Measurements from ENCODE around the gene RPL31. TPM values are rescaled to one million over a fixed set of nuclear protein-coding genes. Genes with fewer than 3 reads are reported as not detected.

Gene RPL31
- total and polyA plus RNA-seq, 4 donors, result 690 to 2,674 (median 1,725) TPM

- no peaks in the 10 kb centered on the region for H3K27me3 ChIP-seq (ENCODE audit: control insufficient read depth, insufficient read depth, low read length)
- H3K36me3 ChIP-seq (ENCODE audit: control insufficient read depth, insufficient read depth, low read length), result peaks cover 49% of the 10 kb centered on the region
- no peak overlapping the region for H3K27ac ChIP-seq (ENCODE audit: low read depth, low read length)
- no peaks in the 10 kb centered on the region for H3K4me1 ChIP-seq (ENCODE audit: control insufficient read depth, insufficient read depth, low read length)
- H3K4me3 ChIP-seq (ENCODE audit: low read depth, low read length), result no peak overlapping the region
- DNase-seq (ENCODE audit: low read depth in 4 of 6, low spot score in 6 of 6), result no peak
- H3K9me3 ChIP-seq (ENCODE audit: control insufficient read depth, insufficient read depth, low read length), result no peaks in the 10 kb centered on the region
- 90% methylated on average over 8 of the region's 9 CpGs for WGBS (ENCODE audit: insufficient coverage)
These were observed 11.9 kb upstream of the RPL31 start for GRCh38 chr2:100990166-100990565.

DNA sequence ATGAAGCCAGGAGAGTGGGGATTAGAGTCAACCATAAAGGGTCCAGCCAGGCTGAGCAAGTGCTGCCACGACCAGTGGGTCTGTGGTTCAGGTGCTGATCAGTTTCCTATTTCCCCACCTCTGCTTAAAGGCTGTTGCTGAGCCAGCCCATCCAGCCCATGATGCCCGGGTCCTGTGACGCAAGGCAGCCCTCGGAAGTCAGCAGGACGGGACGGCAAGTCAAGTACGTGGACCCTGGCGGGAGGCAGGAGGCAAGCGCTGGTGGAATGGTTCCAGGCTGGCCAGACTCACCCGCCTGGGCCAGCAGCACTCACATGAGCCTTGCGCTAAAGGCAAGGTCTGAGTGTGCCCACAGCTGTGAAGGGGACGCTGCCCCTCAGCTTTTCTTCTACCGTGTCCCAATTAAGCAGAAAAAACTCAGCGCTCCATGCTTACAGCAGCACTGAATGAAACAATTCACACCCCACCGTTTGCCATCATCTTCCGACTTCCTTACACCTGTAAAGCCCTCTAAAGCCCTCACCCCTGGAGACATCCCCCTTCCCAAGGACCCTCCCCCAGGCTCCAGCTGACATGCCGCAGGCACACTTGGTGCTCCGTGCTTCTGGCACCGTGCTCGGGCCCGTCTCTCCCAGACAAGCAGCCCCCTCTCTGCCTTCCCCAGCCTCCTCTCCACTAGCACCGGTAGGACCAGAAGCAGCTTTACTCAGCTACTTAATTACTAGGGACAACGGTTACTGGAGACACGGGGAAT is 11.3 kb upstream of the RPL31 start:
- Histone ChIP-seq H3K27ac (ENCODE audit: low read depth, low read length) (no peak overlapping the region), H3K36me3 (ENCODE audit: control insufficient read depth, insufficient read depth, low read length) (peaks cover 55% of the 10 kb centered on the region), H3K4me1 (ENCODE audit: control insufficient read depth, insufficient read depth, low read length) (no peaks in the 10 kb centered on the region), H3K9me3 (ENCODE audit: control insufficient read depth, insufficient read depth, low read length) (no peaks in the 10 kb centered on the region), H3K27me3 (ENCODE audit: control insufficient read depth, insufficient read depth, low read length) (no peaks in the 10 kb centered on the region), H3K4me3 (ENCODE audit: low read depth, low read length) (no peak overlapping the region)
- WGBS (ENCODE audit: insufficient coverage), result 68% methylated on average over 23 of the region's 24 CpGs
- DNase-seq (ENCODE audit: low read depth in 4 of 6, low spot score in 6 of 6), result no peak

DNA sequence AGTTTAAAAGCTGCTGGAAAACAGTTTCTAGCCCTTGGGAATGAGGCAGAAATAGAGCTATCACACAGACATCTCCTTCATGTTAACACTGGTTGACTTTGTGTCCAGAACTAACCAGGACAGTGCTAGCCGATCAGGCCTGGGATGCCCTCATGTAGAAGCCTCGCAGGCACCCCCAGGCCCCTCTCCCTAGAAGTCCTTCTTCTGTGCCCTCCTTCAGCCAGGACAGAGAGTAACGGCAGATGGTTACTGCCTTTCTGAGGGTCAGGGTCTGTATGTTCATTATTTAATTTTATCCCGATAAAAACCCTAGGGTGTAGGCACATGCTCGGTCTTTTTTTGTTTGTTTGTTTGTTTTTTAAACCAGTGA is 10.7 kb upstream of the RPL31 start:
- peaks cover 55% of the 10 kb centered on the region for H3K36me3 ChIP-seq (ENCODE audit: control insufficient read depth, insufficient read depth, low read length)
- 85% methylated on average over 4 of the region's 5 CpGs for WGBS (ENCODE audit: insufficient coverage)
- no peaks in the 10 kb centered on the region for H3K4me1 ChIP-seq (ENCODE audit: control insufficient read depth, insufficient read depth, low read length)
- no peaks in the 10 kb centered on the region for H3K9me3 ChIP-seq (ENCODE audit: control insufficient read depth, insufficient read depth, low read length)
- no peak overlapping the region for H3K4me3 ChIP-seq (ENCODE audit: low read depth, low read length)
- no peak overlapping the region for H3K27ac ChIP-seq (ENCODE audit: low read depth, low read length)
- H3K27me3 ChIP-seq (ENCODE audit: control insufficient read depth, insufficient read depth, low read length), result no peaks in the 10 kb centered on the region
- DNase-seq (ENCODE audit: low read depth in 4 of 6, low spot score in 6 of 6), result no peak

DNA sequence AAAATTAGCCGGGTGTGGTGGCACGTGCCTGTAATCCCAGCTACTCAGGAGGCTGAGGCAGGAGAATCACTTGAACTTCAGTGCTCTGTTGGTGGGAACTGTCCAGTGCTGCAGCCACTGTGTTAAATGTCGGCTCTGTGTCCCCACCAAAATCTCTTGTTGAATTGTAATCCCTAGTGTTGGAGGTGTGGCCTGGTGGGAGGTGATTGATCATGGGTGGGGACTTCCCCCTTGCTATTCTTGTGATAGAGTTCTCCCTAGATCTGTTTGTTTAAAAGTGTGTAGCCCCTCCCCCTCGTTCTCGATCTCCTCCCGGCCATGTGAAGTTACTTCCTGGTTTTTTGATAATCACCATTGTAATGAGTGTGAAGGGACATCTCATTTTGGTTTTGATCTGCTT is 9.8 kb upstream of the RPL31 start:
- DNase-seq (ENCODE audit: low read depth in 4 of 6, low spot score in 6 of 6), result no peak
- H3K4me3 ChIP-seq (ENCODE audit: low read depth, low read length), result no peak overlapping the region
- no peaks in the 10 kb centered on the region for H3K9me3 ChIP-seq (ENCODE audit: control insufficient read depth, insufficient read depth, low read length)
- peaks cover 55% of the 10 kb centered on the region for H3K36me3 ChIP-seq (ENCODE audit: control insufficient read depth, insufficient read depth, low read length)
- H3K4me1 ChIP-seq (ENCODE audit: control insufficient read depth, insufficient read depth, low read length), result no peaks in the 10 kb centered on the region
- 94% methylated on average over 5 of the region's 6 CpGs for WGBS (ENCODE audit: insufficient coverage)
- no peak overlapping the region for H3K27ac ChIP-seq (ENCODE audit: low read depth, low read length)
- H3K27me3 ChIP-seq (ENCODE audit: control insufficient read depth, insufficient read depth, low read length), result no peaks in the 10 kb centered on the region

DNA sequence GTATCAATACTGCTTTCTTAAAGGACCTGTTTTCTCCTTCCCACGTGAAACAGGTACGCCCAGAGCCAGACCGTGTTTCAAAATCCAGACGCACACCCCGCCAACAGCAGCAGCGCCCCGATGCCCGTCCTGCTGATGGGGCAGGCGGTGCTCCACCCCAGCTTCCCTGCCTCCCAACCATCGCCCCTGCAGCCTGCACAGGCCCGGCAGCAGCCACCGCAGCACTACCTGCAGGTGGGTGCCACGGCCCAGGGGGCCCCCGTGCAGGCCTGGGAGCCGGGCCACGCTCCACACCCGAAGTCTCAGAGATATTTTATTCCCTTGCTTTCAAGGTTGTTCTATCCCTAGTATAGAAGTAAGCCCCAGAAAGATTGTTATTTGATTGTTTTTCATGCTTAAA is 8.8 kb upstream of the RPL31 start:
- Histone ChIP-seq H3K27ac (ENCODE audit: low read depth, low read length) (no peak overlapping the region), H3K27me3 (ENCODE audit: control insufficient read depth, insufficient read depth, low read length) (no peaks in the 10 kb centered on the region), H3K9me3 (ENCODE audit: control insufficient read depth, insufficient read depth, low read length) (no peaks in the 10 kb centered on the region), H3K4me1 (ENCODE audit: control insufficient read depth, insufficient read depth, low read length) (no peaks in the 10 kb centered on the region), H3K36me3 (ENCODE audit: control insufficient read depth, insufficient read depth, low read length) (peaks cover 51% of the 10 kb centered on the region), H3K4me3 (ENCODE audit: low read depth, low read length) (no peak overlapping the region)
- over 99% methylated on average over 12 of the region's 17 CpGs for WGBS (ENCODE audit: insufficient coverage)
- no peak for DNase-seq (ENCODE audit: low read depth in 4 of 6, low spot score in 6 of 6)

DNA sequence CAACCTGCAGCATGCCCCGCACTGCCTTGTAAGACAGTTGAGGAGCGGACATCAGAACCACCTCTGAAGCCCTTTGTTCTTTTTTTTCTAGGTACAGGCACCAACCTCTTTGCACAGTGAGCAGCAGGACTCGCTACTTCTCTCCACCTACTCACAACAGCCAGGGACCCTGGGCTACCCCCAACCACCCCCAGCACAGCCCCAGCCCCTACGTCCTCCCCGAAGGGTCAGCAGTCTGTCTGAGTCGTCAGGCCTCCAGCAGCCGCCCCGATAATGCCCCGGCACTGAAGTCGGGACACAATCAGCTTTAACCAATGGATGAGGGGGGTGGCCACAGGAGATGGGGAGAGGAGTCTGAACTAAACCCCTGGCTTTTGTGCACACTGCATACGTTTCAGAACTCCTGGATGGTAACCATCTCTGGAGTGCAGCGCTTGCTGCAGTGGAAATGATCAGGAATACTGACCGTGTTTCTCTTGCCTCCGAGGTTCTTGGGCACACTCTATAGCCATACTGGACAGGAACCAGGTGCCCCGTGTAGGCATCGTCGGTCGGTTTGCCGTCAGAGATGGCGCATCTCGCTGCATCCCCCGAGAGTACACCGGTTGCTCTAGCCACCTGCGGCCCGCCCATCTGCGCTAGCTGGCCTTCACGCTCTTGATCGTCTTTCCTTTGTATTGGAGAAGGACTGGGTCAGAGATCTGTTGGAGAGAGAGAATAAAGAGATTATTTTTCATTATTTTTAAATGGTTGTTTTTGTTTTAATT is 6.6 kb upstream of the RPL31 start:
- Histone ChIP-seq H3K27ac (ENCODE audit: low read depth, low read length) (no peak overlapping the region), H3K4me3 (ENCODE audit: low read depth, low read length) (no peak overlapping the region), H3K9me3 (ENCODE audit: control insufficient read depth, insufficient read depth, low read length) (no peaks in the 10 kb centered on the region), H3K4me1 (ENCODE audit: control insufficient read depth, insufficient read depth, low read length) (no peaks in the 10 kb centered on the region), H3K27me3 (ENCODE audit: control insufficient read depth, insufficient read depth, low read length) (no peaks in the 10 kb centered on the region), H3K36me3 (ENCODE audit: control insufficient read depth, insufficient read depth, low read length) (peaks cover 38% of the 10 kb centered on the region)
- no peak for DNase-seq (ENCODE audit: low read depth in 4 of 6, low spot score in 6 of 6)
- 88% methylated on average over 20 of the region's 28 CpGs for WGBS (ENCODE audit: insufficient coverage)

GRCh38 chr2:100997509-100998234 is 4.4 kb upstream of the RPL31 start:
- no peaks in the 10 kb centered on the region for H3K9me3 ChIP-seq (ENCODE audit: control insufficient read depth, insufficient read depth, low read length)
- 100% methylated on average over 1 of the region's 5 CpGs for WGBS (ENCODE audit: insufficient coverage)
- no peak overlapping the region for H3K4me3 ChIP-seq (ENCODE audit: low read depth, low read length)
- peaks cover 25% of the 10 kb centered on the region for H3K36me3 ChIP-seq (ENCODE audit: control insufficient read depth, insufficient read depth, low read length)
- no peaks in the 10 kb centered on the region for H3K27me3 ChIP-seq (ENCODE audit: control insufficient read depth, insufficient read depth, low read length)
- no peak for DNase-seq (ENCODE audit: low read depth in 4 of 6, low spot score in 6 of 6)
- H3K27ac ChIP-seq (ENCODE audit: low read depth, low read length), result no peak overlapping the region
- H3K4me1 ChIP-seq (ENCODE audit: control insufficient read depth, insufficient read depth, low read length), result peaks cover 5% of the 10 kb centered on the region

DNA sequence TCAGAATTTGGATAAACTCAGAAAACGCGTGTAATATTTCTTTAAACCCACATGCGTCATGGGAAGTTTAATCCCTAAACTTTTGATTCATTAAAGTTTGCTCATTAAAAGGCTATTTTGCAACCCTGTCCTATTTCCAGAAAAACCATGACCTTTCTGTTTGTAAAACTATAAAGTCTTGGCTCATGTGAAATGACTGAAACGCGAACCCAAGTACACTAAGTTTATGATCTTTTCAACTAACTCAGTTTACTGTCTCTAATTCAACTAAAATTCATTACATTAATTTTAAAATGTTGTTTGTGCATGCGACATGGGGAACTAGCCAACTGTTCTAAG is 3.9 kb upstream of the RPL31 start:
- no peaks in the 10 kb centered on the region for H3K27me3 ChIP-seq (ENCODE audit: control insufficient read depth, insufficient read depth, low read length)
- WGBS (ENCODE audit: insufficient coverage), result no CpG with 5 or more reads among the region's 6 CpGs
- no peak for DNase-seq (ENCODE audit: low read depth in 4 of 6, low spot score in 6 of 6)
- H3K4me3 ChIP-seq (ENCODE audit: low read depth, low read length), result no peak overlapping the region
- no peak overlapping the region for H3K27ac ChIP-seq (ENCODE audit: low read depth, low read length)
- no peaks in the 10 kb centered on the region for H3K9me3 ChIP-seq (ENCODE audit: control insufficient read depth, insufficient read depth, low read length)
- peaks cover 8% of the 10 kb centered on the region for H3K4me1 ChIP-seq (ENCODE audit: control insufficient read depth, insufficient read depth, low read length)
- H3K36me3 ChIP-seq (ENCODE audit: control insufficient read depth, insufficient read depth, low read length), result peaks cover 25% of the 10 kb centered on the region

DNA sequence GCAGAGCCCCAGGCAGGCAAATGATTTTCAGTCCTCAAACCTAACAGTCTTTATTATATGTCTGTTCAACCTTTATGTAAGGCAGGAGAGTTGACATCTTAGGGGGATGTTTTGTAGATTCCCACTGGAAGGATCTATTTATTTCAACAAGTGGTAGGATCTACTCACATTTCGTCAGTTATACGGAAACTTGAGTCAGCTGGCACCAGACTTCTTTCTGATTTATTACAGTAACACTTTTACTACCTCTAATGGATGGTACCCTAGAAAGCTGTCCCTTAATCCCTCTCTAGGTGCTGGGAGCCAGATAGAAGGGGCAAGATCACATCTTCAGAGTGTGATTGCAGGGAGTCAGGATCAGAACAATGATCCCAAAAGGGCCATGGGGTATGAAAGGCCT is 2.1 kb upstream of the RPL31 start:
- DNase-seq (ENCODE audit: low read depth in 4 of 6, low spot score in 6 of 6), result no peak
- Histone ChIP-seq H3K9me3 (ENCODE audit: control insufficient read depth, insufficient read depth, low read length) (no peaks in the 10 kb centered on the region), H3K27me3 (ENCODE audit: control insufficient read depth, insufficient read depth, low read length) (no peaks in the 10 kb centered on the region), H3K27ac (ENCODE audit: low read depth, low read length) (no peak overlapping the region), H3K4me1 (ENCODE audit: control insufficient read depth, insufficient read depth, low read length) (peaks cover 11% of the 10 kb centered on the region), H3K36me3 (ENCODE audit: control insufficient read depth, insufficient read depth, low read length) (peaks cover 22% of the 10 kb centered on the region), H3K4me3 (ENCODE audit: low read depth, low read length) (no peak overlapping the region)
- WGBS (ENCODE audit: insufficient coverage), result no CpG with 5 or more reads among the region's 2 CpGs

All from spinal cord (tissue), 10 donors.